Panc1 (cell line): ENCODE data around the gene RALGPS1. TPM values are rescaled to one million over a fixed set of nuclear protein-coding genes. Genes with fewer than 3 reads are reported as not detected.

ENCODE experiments used
- ATAC-seq: fragments of 200-7000 bp; cut with Tn5 transposase; 2 replicates; pipeline ENCODE4 v1.9.1; 2020; ENCODE audit warnings: mild to moderate bottlenecking, moderate library complexity
- BruUV-seq: library from RNA; stranded (reverse); fragments of 400-500 nt; replicated peaks from 2 replicates; lab custom pipeline; 2021; lab: Mats Ljungman, UMichigan
- CTCF ChIA-PET: fragments of 300-600 bp; sonication (Branson Sonifier 250); formaldehyde crosslinking; loops from one replicate; lab custom pipeline; 2022; ENCODE audit warnings: antibody characterized with exemption; lab: Charles Lee
- POLR2A ChIA-PET: fragments of 300-600 bp; sonication (Branson Sonifier 250); formaldehyde crosslinking; loops from one replicate; lab custom pipeline; 2022; ENCODE audit warnings: antibody characterized with exemption; lab: Charles Lee
- DNase-seq: peaks from one replicate; pipeline ENCODE4 v3.0.0-alpha.2; 2010; ENCODE audit warnings: low read depth, low spot score
- H3K27ac ChIP-seq: 2 replicates; pipeline ENCODE4 v1.5.1; 2011; ENCODE audit warnings: mild to moderate bottlenecking, low read length, inconsistent platforms
- H3K27me3 ChIP-seq: fragments of 200-500 bp; sonication (Bioruptor generic); 2 replicates; pipeline ENCODE4 v1.6.0; 2014; ENCODE audit warnings: low read length, inconsistent platforms; ENCODE audit not compliant: control insufficient read depth, insufficient read depth
- H3K36me3 ChIP-seq: fragments of 200-500 bp; sonication (Bioruptor generic); 2 replicates; pipeline ENCODE4 v1.5.1; 2014; ENCODE audit warnings: inconsistent platforms, mild to moderate bottlenecking, low read length, moderate library complexity; ENCODE audit not compliant: control insufficient read depth, insufficient read depth
- H3K4me1 ChIP-seq: 2 replicates; pipeline ENCODE4 v1.5.1; 2011; ENCODE audit warnings: inconsistent platforms, mild to moderate bottlenecking, low read length, moderate library complexity; ENCODE audit not compliant: control insufficient read depth, insufficient read depth
- H3K4me3 ChIP-seq, 2 experiments: 2 replicates each; pipeline ENCODE4 v1.5.1; 2011 to 2012; ENCODE audit warnings: low read depth in 2 of 2, low read length in 2 of 2, mild to moderate bottlenecking in 2 of 2, inconsistent platforms in 1 of 2, moderate library complexity in 1 of 2
- H3K9me3 ChIP-seq: fragments of 200-500 bp; sonication (Bioruptor generic); 2 replicates; pipeline ENCODE4 v1.5.1; 2014; ENCODE audit warnings: low read depth, mild to moderate bottlenecking, inconsistent platforms, low read length, moderate library complexity; ENCODE audit not compliant: control insufficient read depth, insufficient read depth
- CTCF ChIP-seq: fragments of 450-650 bp; IDR thresholded peaks from 2 replicates; pipeline ENCODE4 v1.5.1; 2017; ENCODE audit warnings: mild to moderate bottlenecking
- POLR2AphosphoS5 ChIP-seq: IDR thresholded peaks from 2 replicates; pipeline ENCODE4 v1.6.1; 2012; ENCODE audit warnings: mild to moderate bottlenecking, low read depth, low read length, moderate library complexity
- REST ChIP-seq, 2 experiments: IDR thresholded peaks; 2 replicates each; pipeline ENCODE4 v1.6.1; 2011 to 2012; ENCODE audit warnings: low read depth in 2 of 2, control low read depth in 1 of 2, low read length in 1 of 2, mild to moderate bottlenecking in 1 of 2, moderate library complexity in 1 of 2; ENCODE audit not compliant: insufficient read depth in 1 of 2
- SIN3A ChIP-seq: IDR thresholded peaks from 2 replicates; pipeline ENCODE4 v1.6.1; 2012; ENCODE audit warnings: low read depth, mild to moderate bottlenecking, low read length, moderate library complexity, borderline replicate concordance; ENCODE audit not compliant: insufficient read depth
- TCF7L2 ChIP-seq: IDR thresholded peaks from 2 replicates; pipeline ENCODE4 v1.6.1; 2011; ENCODE audit warnings: mild to moderate bottlenecking, low read depth, low read length, inconsistent platforms
- in situ Hi-C: cut with HindIII; loops from 2 replicates; pipeline ENCODE4 v1.10.0; 2016; ENCODE audit warnings: low sequenced_read_pairs, low pct_unique_long_range_greater_than_20kb
- intact Hi-C: fragments of 100-400 bp; cut with micrococcal nuclease; formaldehyde crosslinking; loops from one replicate; pipeline ENCODE4 v1.10.0; 2022; ENCODE audit not compliant: unreplicated experiment
- total RNA-seq: library from RNA; stranded (reverse); gene quantifications from one replicate; pipeline ENCODE4 v1.2.1, GENCODE V29; 2021; ENCODE audit not compliant: unreplicated experiment

Gene RALGPS1
- total RNA-seq, 1 experiment from 2014 or later: 7.2 TPM

GRCh38 chr9:127185931-127186781 is 271.6 kb downstream of the RALGPS1 start:
- Histone ChIP-seq H3K9me3 (no peaks in the 10 kb centered on the region), H3K36me3 (no peaks in the 10 kb centered on the region), H3K4me1 (no peaks in the 10 kb centered on the region), H3K4me3 (no peak overlapping the region), H3K27me3 (no peaks in the 10 kb centered on the region), H3K27ac (no peak overlapping the region)
- BruUV-seq: no TSS peak
- DNase-seq (no peak), ATAC-seq (no peak)
- intact Hi-C loops: no loop called here
- in situ Hi-C loops: no loop called here
- ChIA-PET CTCF (no interaction called here), POLR2A (no interaction called here)
- TF ChIP-seq REST (IDR thresholded peaks at IDR 0.05; ENCODE audit: insufficient read depth in 1 of 2, low read depth in 2 of 2, low read length in 1 of 2): no peak
- no peak for TF ChIP-seq SIN3A
- no peak for TF ChIP-seq TCF7L2
- no peak for TF ChIP-seq POLR2AphosphoS5
- TF ChIP-seq CTCF: no peak

GRCh38 chr9:127186806-127187205 is 272.2 kb downstream of the RALGPS1 start:
- POLR2A ChIA-PET: no interaction called here
- Histone ChIP-seq H3K9me3 (no peaks in the 10 kb centered on the region), H3K27ac (no peak overlapping the region), H3K4me3 (no peak overlapping the region), H3K27me3 (no peaks in the 10 kb centered on the region), H3K4me1 (no peaks in the 10 kb centered on the region), H3K36me3 (no peaks in the 10 kb centered on the region)
- intact Hi-C loops: no loop called here
- BruUV-seq: no TSS peak
- ATAC-seq (no peak), DNase-seq (no peak)
- in situ Hi-C loops: no loop called here
- CTCF ChIA-PET: no interaction called here
- TF ChIP-seq SIN3A (no peak), TCF7L2 (no peak)
